WTC11 (cell line): ENCODE measurements around the gene ATRIP. TPM values are rescaled to one million over a fixed set of nuclear protein-coding genes. Genes with fewer than 3 reads are reported as not detected.

Experiments
- ATAC-seq: fragments of 200-7000 bp; cut with Tn5 transposase; 2 replicates; pipeline ENCODE4 v1.10.0; 2021; ENCODE audit warnings: mild to moderate bottlenecking, moderate library complexity
- CTCF ChIA-PET: fragments of 300-600 bp; sonication (Branson Sonifier 250); formaldehyde crosslinking; loops from one replicate; lab custom pipeline; 2021; ENCODE audit warnings: antibody characterized with exemption; lab: Charles Lee
- POLR2A ChIA-PET: fragments of 350-600 bp; sonication (Branson Sonifier 250); formaldehyde crosslinking; loops from one replicate; lab custom pipeline; 2021; ENCODE audit warnings: antibody characterized with exemption; lab: Charles Lee
- DNase-seq: peaks from one replicate; pipeline ENCODE4 v3.0.0; 2021; ENCODE audit warnings: low spot score
- H3K27ac Mint-ChIP-seq: 2 replicates; pipeline ENCODE4 v1.8.0; 2021; ENCODE audit warnings: mixed read lengths
- H3K27me3 Mint-ChIP-seq: 2 replicates; pipeline ENCODE4 v1.8.0; 2021; ENCODE audit warnings: low read depth, mild to moderate bottlenecking, moderate library complexity, mixed read lengths
- H3K36me3 Mint-ChIP-seq: 2 replicates; pipeline ENCODE4 v1.8.0; 2021; ENCODE audit warnings: mixed read lengths
- H3K4me1 Mint-ChIP-seq: 2 replicates; pipeline ENCODE4 v1.8.0; 2022; ENCODE audit warnings: mixed read lengths
- H3K4me3 Mint-ChIP-seq: 2 replicates; pipeline ENCODE4 v1.8.0; 2021; ENCODE audit warnings: mild to moderate bottlenecking, moderate library complexity, mixed read lengths
- H3K9me3 Mint-ChIP-seq: 2 replicates; pipeline ENCODE4 v1.8.0; 2021; ENCODE audit warnings: mixed read lengths
- ATF1 ChIP-seq: sonication (generic); formaldehyde crosslinking; IDR thresholded peaks from 2 replicates; pipeline ENCODE4 v1.8.1; 2023; ENCODE audit warnings: mild to moderate bottlenecking, moderate library complexity, missing genetic modification reagents
- CREB1 ChIP-seq: sonication (generic); formaldehyde crosslinking; IDR thresholded peaks from 2 replicates; pipeline ENCODE4 v1.8.0; 2023; ENCODE audit warnings: mild to moderate bottlenecking, missing genetic modification reagents
- ESRRA ChIP-seq: sonication (generic); formaldehyde crosslinking; IDR thresholded peaks from 2 replicates; pipeline ENCODE4 v1.8.1; 2022; ENCODE audit warnings: mild to moderate bottlenecking, missing genetic modification reagents, borderline replicate concordance
- KAT7 ChIP-seq: sonication (generic); formaldehyde crosslinking; IDR thresholded peaks from 2 replicates; pipeline ENCODE4 v1.8.1; 2023; ENCODE audit warnings: missing genetic modification reagents, mild to moderate bottlenecking, borderline replicate concordance
- MXD4 ChIP-seq: fragments of 250-450 bp; sonication (Bioruptor Pico); IDR thresholded peaks from 2 replicates; pipeline ENCODE4 v1.8.0; 2021; ENCODE audit warnings: mild to moderate bottlenecking, moderate library complexity, borderline replicate concordance
- MYBL2 ChIP-seq: sonication (generic); formaldehyde crosslinking; IDR thresholded peaks from 2 replicates; pipeline ENCODE4 v1.8.1; 2023; ENCODE audit warnings: mild to moderate bottlenecking, moderate library complexity, missing genetic modification reagents
- NFATC4 ChIP-seq: fragments of 250-450 bp; sonication (Bioruptor Pico); IDR thresholded peaks from 2 replicates; pipeline ENCODE4 v1.9.0; 2021; ENCODE audit warnings: mild to moderate bottlenecking
- PRRX2 ChIP-seq: fragments of 250-450 bp; sonication (Bioruptor Pico); IDR thresholded peaks from 2 replicates; pipeline ENCODE4 v1.8.0; 2021; ENCODE audit warnings: mild to moderate bottlenecking
- SMAD3 ChIP-seq: sonication (generic); formaldehyde crosslinking; IDR thresholded peaks from 2 replicates; pipeline ENCODE4 v1.8.0; 2022; ENCODE audit warnings: missing genetic modification reagents, mild to moderate bottlenecking, borderline replicate concordance
- SP1 ChIP-seq: sonication (generic); formaldehyde crosslinking; conservative IDR thresholded peaks from 2 replicates; pipeline ENCODE4 v1.8.1; 2022; ENCODE audit warnings: missing genetic modification reagents
- ZBTB21 ChIP-seq: sonication (generic); formaldehyde crosslinking; IDR thresholded peaks from 2 replicates; pipeline ENCODE4 v1.8.1; 2023; ENCODE audit warnings: mild to moderate bottlenecking, missing genetic modification reagents, borderline replicate concordance
- ZNF219 ChIP-seq: sonication (generic); formaldehyde crosslinking; IDR thresholded peaks from 2 replicates; pipeline ENCODE4 v1.8.0; 2023; ENCODE audit warnings: missing genetic modification reagents, mild to moderate bottlenecking, borderline replicate concordance
- ZNF671 ChIP-seq: fragments of 250-450 bp; sonication (Bioruptor Pico); IDR thresholded peaks from 2 replicates; pipeline ENCODE4 v1.8.0; 2021; ENCODE audit warnings: mild to moderate bottlenecking
- total RNA-seq: library from RNA; stranded (reverse); gene quantifications from 3 replicates; pipeline ENCODE4 v1.2.3, GENCODE V29; 2021
- TF ChIP-seq, protein P1 (sequence below): sonication (generic); formaldehyde crosslinking; IDR thresholded peaks from 2 replicates; pipeline ENCODE4 v1.8.1; 2022; ENCODE audit warnings: missing genetic modification reagents, borderline replicate concordance
- TF ChIP-seq, protein P2 (sequence below): sonication (generic); formaldehyde crosslinking; IDR thresholded peaks from 2 replicates; pipeline ENCODE4 v1.8.0; 2022; ENCODE audit warnings: mild to moderate bottlenecking, missing genetic modification reagents
- TF ChIP-seq, protein P3 (sequence below): sonication (generic); formaldehyde crosslinking; conservative IDR thresholded peaks from 2 replicates; pipeline ENCODE4 v1.8.1; 2023; ENCODE audit warnings: mild to moderate bottlenecking, low read depth, missing genetic modification reagents, moderate library complexity
- TF ChIP-seq, protein P4 (sequence below): sonication (generic); formaldehyde crosslinking; conservative IDR thresholded peaks from 2 replicates; pipeline ENCODE4 v1.8.1; 2022; ENCODE audit warnings: mild to moderate bottlenecking, missing genetic modification reagents
- TF ChIP-seq, protein P5 (sequence below): sonication (generic); formaldehyde crosslinking; IDR thresholded peaks from 2 replicates; pipeline ENCODE4 v1.8.0; 2022; ENCODE audit warnings: mild to moderate bottlenecking, missing genetic modification reagents
- TF ChIP-seq, protein P6 (sequence below): fragments of 250-450 bp; sonication (Bioruptor Pico); IDR thresholded peaks from 2 replicates; pipeline ENCODE4 v2.1.2; 2022; ENCODE audit warnings: mild to moderate bottlenecking, moderate library complexity
- TF ChIP-seq, protein P7 (sequence below): sonication (generic); formaldehyde crosslinking; IDR thresholded peaks from 2 replicates; pipeline ENCODE4 v1.8.1; 2022; ENCODE audit warnings: low read depth, missing genetic modification reagents, borderline replicate concordance
- TF ChIP-seq, protein P8 (sequence below): fragments of 250-450 bp; sonication (Bioruptor Pico); IDR thresholded peaks from 2 replicates; pipeline ENCODE4 v1.9.0; 2021; ENCODE audit warnings: moderate library complexity, mild to moderate bottlenecking, inconsistent platforms, borderline replicate concordance
- TF ChIP-seq, protein P9 (sequence below): sonication (generic); formaldehyde crosslinking; IDR thresholded peaks from 2 replicates; pipeline ENCODE4 v1.8.0; 2022; ENCODE audit warnings: mild to moderate bottlenecking, missing genetic modification reagents

ATRIP gene
- total RNA-seq, 1 experiment from 2014 or later: 18.2 TPM

DNA sequence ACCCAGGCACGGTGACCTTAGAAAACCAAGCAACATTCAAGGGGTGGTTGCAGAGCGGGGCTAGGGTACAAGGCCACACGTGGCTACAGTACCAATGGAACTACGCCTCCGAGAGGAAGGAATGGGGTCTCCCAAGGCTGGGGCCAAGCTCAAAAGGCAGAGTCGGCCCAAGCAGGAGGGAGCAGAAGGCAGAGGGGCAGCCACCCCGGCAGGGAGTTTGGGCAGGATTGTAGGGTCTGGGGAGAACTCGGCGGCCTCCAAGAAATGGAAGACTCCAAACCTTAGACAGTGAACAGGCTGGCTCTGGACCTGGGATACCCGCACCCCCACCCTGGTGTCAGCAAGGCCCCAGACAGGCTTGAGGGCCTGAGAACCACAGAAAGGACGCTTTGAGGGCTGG is 28.7 kb downstream of the ATRIP start:
- TF ChIP-seq SP1 (CRISPR knock-in tag) (no peak), ZBTB21 (CRISPR knock-in tag) (no peak), ZNF219 (CRISPR knock-in tag) (no peak)
- TF ChIP-seq, protein P1, sequence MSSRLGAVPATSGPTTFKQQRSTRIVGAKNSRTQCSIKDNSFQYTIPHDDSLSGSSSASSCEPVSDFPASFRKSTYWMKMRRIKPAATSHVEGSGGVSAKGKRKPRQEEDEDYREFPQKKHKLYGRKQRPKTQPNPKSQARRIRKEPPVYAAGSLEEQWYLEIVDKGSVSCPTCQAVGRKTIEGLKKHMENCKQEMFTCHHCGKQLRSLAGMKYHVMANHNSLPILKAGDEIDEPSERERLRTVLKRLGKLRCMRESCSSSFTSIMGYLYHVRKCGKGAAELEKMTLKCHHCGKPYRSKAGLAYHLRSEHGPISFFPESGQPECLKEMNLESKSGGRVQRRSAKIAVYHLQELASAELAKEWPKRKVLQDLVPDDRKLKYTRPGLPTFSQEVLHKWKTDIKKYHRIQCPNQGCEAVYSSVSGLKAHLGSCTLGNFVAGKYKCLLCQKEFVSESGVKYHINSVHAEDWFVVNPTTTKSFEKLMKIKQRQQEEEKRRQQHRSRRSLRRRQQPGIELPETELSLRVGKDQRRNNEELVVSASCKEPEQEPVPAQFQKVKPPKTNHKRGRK (CRISPR knock-in tag): no peak
- TF ChIP-seq, protein P2, sequence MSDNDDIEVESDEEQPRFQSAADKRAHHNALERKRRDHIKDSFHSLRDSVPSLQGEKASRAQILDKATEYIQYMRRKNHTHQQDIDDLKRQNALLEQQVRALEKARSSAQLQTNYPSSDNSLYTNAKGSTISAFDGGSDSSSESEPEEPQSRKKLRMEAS (CRISPR knock-in tag): 0 out of 2 replicates have a peak, but pooled peaks have one; percentile 1
- TF ChIP-seq, all 79 proteins: peak for 1
- Mint-ChIP-seq H3K4me3 (peak overlapping the region; percentile 14), H3K27me3 (no peaks in the 10 kb centered on the region; the same call in none of the 2 replicates), H3K36me3 (no peaks in the 10 kb centered on the region; the same call in 1 of the 2 replicates), H3K4me1 (peaks cover 39% of the 10 kb centered on the region), H3K27ac (peak overlapping the region; percentile 79), H3K9me3 (no peaks in the 10 kb centered on the region)
- ATAC-seq (peak; percentile 4; the same call in 1 of the 2 replicates), DNase-seq (peak; percentile 34)
- ChIA-PET CTCF (interaction anchor here (0.8 to 6.3 kb wide), 15 partner anchors 10 to 1196 kb away, joined by 3 to 168 read pairs (median 5); partner anchors contain the start of genes CCDC51, SHISA5, SLC26A6 and TMA7), POLR2A (interaction anchor here (0.6 to 3.3 kb wide), 6 partner anchors 8 to 160 kb away, joined by 3 to 21 read pairs (median 3); partner anchors contain the start of genes CCDC51, PFKFB4, SHISA5 and SLC26A6)

DNA sequence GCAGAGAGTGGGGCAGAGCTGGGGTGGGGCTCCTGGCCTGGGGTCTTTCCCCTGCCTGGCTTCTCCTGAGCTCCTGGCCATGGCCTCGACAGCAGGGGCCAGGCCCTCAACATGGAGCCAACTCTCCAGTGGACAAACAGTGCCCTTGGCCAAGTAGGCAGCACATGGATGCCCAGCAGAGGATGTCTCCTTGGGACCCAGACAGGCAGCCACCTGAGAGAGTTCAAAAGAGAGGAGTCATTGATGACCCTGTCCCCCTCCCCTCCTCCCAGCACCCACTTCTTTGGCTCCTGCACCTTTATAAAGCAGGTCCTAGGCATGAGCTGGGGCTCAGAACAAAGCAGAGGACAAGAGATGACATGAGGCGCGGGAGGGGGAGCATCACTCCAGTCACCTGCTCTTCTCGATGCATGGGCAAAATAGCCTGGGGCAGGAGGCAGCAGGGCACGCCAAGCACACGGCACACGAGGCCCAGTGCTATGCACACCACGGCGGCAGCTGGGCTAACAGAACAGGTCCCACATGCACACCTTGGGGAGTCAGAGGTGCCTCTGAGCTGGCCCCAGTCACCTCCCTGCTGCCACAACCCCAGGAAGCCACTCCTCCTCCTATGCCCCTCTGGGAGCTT is 30.0 kb downstream of the ATRIP start:
- no peak overlapping the region for H3K27ac Mint-ChIP-seq
- TF ChIP-seq CREB1 (CRISPR knock-in tag): no peak
- TF ChIP-seq, protein P3, sequence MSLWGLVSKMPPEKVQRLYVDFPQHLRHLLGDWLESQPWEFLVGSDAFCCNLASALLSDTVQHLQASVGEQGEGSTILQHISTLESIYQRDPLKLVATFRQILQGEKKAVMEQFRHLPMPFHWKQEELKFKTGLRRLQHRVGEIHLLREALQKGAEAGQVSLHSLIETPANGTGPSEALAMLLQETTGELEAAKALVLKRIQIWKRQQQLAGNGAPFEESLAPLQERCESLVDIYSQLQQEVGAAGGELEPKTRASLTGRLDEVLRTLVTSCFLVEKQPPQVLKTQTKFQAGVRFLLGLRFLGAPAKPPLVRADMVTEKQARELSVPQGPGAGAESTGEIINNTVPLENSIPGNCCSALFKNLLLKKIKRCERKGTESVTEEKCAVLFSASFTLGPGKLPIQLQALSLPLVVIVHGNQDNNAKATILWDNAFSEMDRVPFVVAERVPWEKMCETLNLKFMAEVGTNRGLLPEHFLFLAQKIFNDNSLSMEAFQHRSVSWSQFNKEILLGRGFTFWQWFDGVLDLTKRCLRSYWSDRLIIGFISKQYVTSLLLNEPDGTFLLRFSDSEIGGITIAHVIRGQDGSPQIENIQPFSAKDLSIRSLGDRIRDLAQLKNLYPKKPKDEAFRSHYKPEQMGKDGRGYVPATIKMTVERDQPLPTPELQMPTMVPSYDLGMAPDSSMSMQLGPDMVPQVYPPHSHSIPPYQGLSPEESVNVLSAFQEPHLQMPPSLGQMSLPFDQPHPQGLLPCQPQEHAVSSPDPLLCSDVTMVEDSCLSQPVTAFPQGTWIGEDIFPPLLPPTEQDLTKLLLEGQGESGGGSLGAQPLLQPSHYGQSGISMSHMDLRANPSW (CRISPR knock-in tag): no peak
- TF ChIP-seq, protein P4, sequence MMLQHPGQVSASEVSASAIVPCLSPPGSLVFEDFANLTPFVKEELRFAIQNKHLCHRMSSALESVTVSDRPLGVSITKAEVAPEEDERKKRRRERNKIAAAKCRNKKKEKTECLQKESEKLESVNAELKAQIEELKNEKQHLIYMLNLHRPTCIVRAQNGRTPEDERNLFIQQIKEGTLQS (CRISPR knock-in tag): no peak
- TF ChIP-seq ESRRA: no peak
- no peak for TF ChIP-seq SMAD3 (CRISPR knock-in tag)
- no peak for TF ChIP-seq ZNF671 (CRISPR knock-in tag)
- no peak for TF ChIP-seq KAT7 (CRISPR knock-in tag)
- TF ChIP-seq, protein P5, sequence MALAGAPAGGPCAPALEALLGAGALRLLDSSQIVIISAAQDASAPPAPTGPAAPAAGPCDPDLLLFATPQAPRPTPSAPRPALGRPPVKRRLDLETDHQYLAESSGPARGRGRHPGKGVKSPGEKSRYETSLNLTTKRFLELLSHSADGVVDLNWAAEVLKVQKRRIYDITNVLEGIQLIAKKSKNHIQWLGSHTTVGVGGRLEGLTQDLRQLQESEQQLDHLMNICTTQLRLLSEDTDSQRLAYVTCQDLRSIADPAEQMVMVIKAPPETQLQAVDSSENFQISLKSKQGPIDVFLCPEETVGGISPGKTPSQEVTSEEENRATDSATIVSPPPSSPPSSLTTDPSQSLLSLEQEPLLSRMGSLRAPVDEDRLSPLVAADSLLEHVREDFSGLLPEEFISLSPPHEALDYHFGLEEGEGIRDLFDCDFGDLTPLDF (CRISPR knock-in tag): no peak
- no peak for TF ChIP-seq PRRX2 (CRISPR knock-in tag)
- TF ChIP-seq, protein P6, sequence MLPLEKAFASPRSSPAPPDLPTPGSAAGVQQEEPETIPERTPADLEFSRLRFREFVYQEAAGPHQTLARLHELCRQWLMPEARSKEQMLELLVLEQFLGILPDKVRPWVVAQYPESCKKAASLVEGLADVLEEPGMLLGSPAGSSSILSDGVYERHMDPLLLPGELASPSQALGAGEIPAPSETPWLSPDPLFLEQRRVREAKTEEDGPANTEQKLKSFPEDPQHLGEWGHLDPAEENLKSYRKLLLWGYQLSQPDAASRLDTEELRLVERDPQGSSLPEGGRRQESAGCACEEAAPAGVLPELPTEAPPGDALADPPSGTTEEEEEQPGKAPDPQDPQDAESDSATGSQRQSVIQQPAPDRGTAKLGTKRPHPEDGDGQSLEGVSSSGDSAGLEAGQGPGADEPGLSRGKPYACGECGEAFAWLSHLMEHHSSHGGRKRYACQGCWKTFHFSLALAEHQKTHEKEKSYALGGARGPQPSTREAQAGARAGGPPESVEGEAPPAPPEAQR: no peak
- TF ChIP-seq ZBTB21 (CRISPR knock-in tag): no peak
- no peak for TF ChIP-seq MYBL2 (CRISPR knock-in tag)
- TF ChIP-seq, protein P7, sequence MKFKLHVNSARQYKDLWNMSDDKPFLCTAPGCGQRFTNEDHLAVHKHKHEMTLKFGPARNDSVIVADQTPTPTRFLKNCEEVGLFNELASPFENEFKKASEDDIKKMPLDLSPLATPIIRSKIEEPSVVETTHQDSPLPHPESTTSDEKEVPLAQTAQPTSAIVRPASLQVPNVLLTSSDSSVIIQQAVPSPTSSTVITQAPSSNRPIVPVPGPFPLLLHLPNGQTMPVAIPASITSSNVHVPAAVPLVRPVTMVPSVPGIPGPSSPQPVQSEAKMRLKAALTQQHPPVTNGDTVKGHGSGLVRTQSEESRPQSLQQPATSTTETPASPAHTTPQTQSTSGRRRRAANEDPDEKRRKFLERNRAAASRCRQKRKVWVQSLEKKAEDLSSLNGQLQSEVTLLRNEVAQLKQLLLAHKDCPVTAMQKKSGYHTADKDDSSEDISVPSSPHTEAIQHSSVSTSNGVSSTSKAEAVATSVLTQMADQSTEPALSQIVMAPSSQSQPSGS (CRISPR knock-in tag): no peak
- TF ChIP-seq, protein P8, sequence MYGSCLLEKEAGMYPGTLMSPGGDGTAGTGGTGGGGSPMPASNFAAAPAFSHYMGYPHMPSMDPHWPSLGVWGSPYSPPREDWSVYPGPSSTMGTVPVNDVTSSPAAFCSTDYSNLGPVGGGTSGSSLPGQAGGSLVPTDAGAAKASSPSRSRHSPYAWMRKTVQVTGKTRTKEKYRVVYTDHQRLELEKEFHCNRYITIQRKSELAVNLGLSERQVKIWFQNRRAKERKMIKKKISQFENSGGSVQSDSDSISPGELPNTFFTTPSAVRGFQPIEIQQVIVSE (CRISPR knock-in tag): no peak
- TF ChIP-seq NFATC4 (CRISPR knock-in tag): no peak
- no peak for TF ChIP-seq MXD4 (CRISPR knock-in tag)
- TF ChIP-seq, protein P9, sequence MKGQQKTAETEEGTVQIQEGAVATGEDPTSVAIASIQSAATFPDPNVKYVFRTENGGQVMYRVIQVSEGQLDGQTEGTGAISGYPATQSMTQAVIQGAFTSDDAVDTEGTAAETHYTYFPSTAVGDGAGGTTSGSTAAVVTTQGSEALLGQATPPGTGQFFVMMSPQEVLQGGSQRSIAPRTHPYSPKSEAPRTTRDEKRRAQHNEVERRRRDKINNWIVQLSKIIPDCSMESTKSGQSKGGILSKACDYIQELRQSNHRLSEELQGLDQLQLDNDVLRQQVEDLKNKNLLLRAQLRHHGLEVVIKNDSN: no peak
- TF ChIP-seq ATF1 (CRISPR knock-in tag): no peak
- TF ChIP-seq, all 79 proteins: peak for 0
- Mint-ChIP-seq H3K4me3 (no peak overlapping the region), H3K4me1 (peaks cover 39% of the 10 kb centered on the region), H3K36me3 (no peaks in the 10 kb centered on the region; the same call in 1 of the 2 replicates), H3K9me3 (no peaks in the 10 kb centered on the region), H3K27me3 (no peaks in the 10 kb centered on the region; the same call in none of the 2 replicates)
- DNase-seq (no peak), ATAC-seq (no peak)
- ChIA-PET CTCF (interaction anchor here (0.9 to 6.3 kb wide), 5 partner anchors 9 to 81 kb away, joined by 3 to 168 read pairs (median 5); partner anchors contain the start of gene SHISA5), POLR2A (interaction anchor here (0.5 to 0.7 kb wide), 2 partner anchors 34 to 212 kb away, joined by 7 to 8 read pairs; no protein-coding TSS in a partner anchor)
